GM12872 (cell line): ENCODE data around the gene MEGF6.

Experiments
- TF ChIP-seq, protein P1 (sequence below): IDR thresholded peaks from 3 replicates; pipeline ENCODE4 v1.5.1; 2011; ENCODE audit warnings: low read depth, mild to moderate bottlenecking, low read length, moderate library complexity; ENCODE audit not compliant: insufficient read depth

Gene MEGF6

DNA sequence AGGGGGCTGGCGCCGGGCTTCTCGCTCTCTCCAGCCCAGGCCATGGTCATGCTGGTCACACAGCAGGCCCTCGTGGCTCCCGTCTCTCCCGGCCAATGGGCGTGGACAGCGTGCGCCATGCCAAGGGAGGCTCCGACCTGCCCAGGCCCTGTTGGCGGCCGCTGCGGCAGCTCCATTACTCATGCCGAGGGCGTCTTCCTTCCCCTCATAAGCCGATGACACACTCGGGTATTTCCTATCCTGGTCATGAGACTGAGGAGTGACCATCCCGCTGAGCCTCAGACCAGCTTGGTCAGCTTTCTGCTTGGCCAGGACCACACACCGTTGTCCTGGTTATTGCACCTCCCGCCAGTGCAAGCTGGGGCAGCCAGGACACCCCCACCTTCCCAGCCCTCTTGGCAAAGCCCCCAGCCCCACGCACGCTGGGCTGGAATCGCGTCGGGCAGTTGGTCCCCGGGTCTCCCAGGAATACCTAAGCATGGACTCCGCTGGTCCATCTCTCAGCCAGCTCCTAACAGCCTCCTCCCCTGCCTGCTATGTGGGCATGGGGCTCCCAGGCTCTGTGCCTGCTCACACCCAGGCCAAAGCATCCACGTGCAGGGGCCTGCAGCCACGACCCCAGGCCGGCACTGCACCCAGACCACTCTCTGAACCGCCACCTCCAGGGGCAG, 107.0 kb downstream of the MEGF6 start:
- TF ChIP-seq, protein P1, sequence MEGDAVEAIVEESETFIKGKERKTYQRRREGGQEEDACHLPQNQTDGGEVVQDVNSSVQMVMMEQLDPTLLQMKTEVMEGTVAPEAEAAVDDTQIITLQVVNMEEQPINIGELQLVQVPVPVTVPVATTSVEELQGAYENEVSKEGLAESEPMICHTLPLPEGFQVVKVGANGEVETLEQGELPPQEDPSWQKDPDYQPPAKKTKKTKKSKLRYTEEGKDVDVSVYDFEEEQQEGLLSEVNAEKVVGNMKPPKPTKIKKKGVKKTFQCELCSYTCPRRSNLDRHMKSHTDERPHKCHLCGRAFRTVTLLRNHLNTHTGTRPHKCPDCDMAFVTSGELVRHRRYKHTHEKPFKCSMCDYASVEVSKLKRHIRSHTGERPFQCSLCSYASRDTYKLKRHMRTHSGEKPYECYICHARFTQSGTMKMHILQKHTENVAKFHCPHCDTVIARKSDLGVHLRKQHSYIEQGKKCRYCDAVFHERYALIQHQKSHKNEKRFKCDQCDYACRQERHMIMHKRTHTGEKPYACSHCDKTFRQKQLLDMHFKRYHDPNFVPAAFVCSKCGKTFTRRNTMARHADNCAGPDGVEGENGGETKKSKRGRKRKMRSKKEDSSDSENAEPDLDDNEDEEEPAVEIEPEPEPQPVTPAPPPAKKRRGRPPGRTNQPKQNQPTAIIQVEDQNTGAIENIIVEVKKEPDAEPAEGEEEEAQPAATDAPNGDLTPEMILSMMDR: no peak

- TF ChIP-seq, protein P1: no peak
Measured at GRCh38 chr1:3503525-3503886, 107.8 kb downstream of the MEGF6 start.

DNA sequence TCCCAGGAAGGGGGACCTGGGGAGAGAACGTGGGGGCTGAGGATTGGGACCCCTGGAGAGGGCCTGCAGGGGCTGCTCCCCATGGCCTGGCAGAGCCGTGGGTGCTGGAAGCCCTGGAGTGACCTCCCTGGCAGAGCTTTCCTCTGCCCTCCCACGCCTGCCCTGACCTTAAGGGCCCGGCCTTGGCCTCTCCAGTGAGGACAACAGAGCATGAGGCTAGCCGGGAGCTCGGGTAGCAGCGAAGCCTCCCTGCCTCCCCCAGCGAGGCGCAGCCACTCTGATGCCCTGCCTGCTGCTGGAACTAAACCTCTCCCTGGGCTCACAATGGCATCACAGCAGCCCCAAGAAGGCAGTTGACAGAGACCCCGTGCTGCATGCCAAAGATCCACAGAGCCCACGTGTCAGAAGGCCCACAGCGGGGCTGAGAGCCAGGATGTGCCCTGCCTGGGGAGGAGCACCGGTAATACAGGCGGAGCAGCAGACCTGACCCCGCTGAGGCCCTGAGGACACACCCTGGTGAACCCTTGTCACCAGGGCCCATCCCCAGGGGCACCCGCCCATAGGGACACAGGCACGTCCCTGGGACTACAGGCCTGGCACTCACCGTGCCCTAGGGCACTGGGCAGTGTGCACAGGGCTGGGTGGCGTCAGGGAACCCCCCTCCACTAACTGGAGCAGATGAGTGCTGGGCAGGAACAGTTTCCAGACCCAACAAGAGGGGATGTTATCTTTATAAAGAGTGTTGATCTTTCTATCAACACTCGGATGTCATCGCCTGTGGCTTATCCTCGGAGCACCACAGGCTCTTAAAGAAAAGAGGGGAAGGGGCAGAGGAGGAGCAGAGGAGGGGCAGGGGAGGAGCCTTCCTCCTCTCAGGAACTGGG, 108.4 kb downstream of the MEGF6 start:
- TF ChIP-seq, protein P1: no peak

DNA sequence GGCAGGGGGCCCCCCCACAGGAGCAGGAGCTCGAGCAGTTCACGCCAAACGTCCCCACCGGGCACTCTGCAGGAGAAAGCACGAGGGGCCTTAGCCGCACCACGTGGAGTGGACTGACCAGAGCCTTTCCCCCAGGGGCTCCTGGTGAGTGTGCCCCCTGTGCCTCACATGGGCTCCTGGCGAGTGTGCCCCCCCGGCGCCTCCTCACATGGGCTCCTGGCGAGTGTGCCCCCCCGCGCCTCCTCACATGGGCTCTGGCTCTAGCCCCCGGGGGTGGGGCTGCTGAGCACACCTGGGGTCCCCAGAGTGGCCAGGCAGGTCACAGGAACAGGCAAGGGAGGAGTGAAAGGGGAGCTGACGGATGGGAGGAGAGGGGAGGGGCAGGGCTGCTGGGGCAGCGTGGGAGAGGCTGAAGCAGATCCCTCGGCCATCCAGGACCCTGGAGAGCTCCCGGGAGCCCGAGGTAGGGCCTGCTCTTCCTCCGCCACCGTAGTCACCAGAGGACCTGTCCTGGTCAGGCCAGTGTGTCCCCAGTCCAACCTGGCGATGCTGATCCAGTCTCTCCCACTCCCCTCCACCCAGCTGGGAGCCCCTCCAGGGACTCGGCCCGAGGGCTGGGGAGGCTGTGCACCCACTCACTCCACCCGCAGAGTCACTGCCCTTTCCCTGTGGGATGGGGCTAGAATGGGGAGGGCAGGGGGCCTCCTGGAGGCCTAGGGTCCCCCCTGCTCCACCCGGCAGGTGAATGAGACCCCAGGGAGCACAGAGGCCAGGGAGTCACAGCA, 109.3 kb downstream of the MEGF6 start:
- TF ChIP-seq, protein P1: no peak

DNA sequence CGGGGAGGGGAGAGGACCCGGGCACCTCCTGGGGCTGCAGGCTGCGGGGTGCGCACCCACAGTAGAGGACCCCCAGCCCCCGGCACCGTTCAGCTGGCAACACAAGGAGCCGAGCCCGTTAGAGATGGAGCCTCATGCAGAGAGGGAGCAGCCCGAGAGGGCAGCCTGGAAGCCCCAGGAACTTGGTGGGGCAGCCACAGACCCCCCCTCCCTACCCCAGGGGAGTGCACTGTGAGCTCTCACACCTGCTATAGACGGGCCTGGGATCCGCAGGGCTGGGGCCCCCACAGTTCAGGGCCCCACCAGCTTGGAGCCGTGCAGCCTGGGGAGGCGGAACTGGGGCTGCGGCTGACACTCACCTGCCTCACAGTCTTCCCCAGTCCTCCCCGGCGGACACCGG, 109.9 kb downstream of the MEGF6 start:
- TF ChIP-seq, protein P1: no peak

DNA sequence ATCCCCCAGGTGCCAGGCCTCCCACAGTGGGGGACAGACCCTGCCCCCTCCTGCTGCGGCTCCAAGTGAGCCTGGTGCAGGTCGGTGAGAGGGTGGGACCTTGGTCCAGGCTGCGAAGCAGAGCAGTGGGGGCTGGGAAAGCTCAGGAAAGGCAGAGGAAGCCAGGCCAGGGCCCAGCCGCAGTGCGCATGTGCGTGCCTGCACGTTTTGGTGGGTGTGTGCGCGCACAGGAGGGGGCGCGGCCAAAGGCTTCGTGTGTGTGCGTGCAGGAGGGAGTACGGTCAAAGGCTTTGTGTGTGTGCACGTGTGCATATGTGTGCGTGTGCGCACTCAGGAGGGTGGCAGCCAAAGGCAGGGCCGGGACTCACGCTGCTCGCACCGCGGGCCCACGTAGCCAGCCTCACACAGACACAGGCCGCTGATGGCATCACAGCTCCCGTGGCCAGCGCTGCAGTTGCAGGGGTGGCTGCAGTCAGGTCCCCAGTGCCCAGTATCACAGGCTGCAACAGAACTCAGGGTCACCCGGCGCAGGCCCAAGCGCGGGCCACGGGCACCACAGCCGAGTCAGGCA, 111.0 kb downstream of the MEGF6 start:
- TF ChIP-seq, protein P1: no peak

DNA sequence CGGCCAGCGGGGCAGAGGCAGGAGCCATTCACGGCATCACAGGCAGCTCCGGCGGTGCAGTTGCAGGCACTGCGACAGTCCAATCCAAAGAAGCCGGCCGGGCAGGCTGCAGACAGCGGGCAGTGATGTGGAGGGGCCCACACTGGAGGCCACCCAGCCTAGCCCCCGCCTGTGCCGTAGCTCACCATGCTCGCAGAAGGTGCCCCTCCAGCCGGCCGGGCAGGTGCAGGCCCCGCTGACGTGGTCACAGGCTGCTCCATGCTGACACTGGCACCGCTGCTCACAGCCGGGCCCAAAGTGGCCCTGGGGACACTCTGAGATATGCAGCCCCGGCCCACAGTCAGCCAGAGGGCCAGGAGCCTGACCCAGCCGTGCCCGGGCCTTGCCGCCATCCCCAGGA, 111.7 kb downstream of the MEGF6 start:
- TF ChIP-seq, protein P1: no peak
